Peyer's patch (tissue), 4 donors: ENCODE results near the gene NOA1.

Source experiments
- POLR2A ChIP-seq, 2 donors: fragments of 450-650 bp; IDR thresholded peaks; one replicate each; pipeline ENCODE4 v1.5.1; 2017; ENCODE audit warnings: antibody characterized with exemption in 2 of 2, mild to moderate bottlenecking in 2 of 2, moderate library complexity in 2 of 2
- TF ChIP-seq, protein P1 (sequence below), 6 experiments: fragments of 450-650 bp in 4 of 6; fragments of 200-600 bp in 2 of 6; sonication (generic) in 1 of 6; IDR thresholded peaks; one replicate each; pipeline ENCODE4 v1.5.1; 2017 to 2019; ENCODE audit warnings: antibody characterized with exemption in 6 of 6, mild to moderate bottlenecking in 3 of 6, moderate library complexity in 1 of 6

DNA sequence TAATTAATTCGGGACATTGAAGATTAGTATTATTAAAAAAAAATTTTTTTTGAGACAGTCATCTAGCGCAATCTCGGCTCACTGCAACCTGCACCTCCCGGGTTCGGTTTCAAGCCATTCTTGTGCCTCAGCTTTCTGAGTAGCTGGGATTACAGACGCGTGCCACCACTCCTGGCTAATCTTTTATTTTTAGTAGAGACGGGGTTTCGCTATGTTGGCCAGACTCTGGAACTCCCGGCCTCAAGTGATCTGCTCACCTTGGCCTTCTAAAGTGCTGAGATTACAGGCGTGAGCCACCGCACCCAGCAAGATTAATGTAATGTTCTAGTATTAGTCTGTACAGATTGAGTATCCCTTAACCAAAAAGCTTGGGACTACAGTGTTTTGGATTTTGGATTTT, 37.0 kb downstream of the NOA1 start:
- TF ChIP-seq, protein P1, sequence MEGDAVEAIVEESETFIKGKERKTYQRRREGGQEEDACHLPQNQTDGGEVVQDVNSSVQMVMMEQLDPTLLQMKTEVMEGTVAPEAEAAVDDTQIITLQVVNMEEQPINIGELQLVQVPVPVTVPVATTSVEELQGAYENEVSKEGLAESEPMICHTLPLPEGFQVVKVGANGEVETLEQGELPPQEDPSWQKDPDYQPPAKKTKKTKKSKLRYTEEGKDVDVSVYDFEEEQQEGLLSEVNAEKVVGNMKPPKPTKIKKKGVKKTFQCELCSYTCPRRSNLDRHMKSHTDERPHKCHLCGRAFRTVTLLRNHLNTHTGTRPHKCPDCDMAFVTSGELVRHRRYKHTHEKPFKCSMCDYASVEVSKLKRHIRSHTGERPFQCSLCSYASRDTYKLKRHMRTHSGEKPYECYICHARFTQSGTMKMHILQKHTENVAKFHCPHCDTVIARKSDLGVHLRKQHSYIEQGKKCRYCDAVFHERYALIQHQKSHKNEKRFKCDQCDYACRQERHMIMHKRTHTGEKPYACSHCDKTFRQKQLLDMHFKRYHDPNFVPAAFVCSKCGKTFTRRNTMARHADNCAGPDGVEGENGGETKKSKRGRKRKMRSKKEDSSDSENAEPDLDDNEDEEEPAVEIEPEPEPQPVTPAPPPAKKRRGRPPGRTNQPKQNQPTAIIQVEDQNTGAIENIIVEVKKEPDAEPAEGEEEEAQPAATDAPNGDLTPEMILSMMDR (IDR thresholded peaks at IDR 0.05), result no peak
- TF ChIP-seq POLR2A (IDR thresholded peaks at IDR 0.05), result no peak
